ENCODE measurements around the gene SRGAP3.
A peak's percentile ranks its signal among the peaks of the same experiment; 100 is the strongest.
"Not testable (repeated sequence)": the region's sequence is repeated elsewhere in the genome, so short reads cannot be mapped to it uniquely, and the experiment has no call there.

The SRGAP3 gene

DNA sequence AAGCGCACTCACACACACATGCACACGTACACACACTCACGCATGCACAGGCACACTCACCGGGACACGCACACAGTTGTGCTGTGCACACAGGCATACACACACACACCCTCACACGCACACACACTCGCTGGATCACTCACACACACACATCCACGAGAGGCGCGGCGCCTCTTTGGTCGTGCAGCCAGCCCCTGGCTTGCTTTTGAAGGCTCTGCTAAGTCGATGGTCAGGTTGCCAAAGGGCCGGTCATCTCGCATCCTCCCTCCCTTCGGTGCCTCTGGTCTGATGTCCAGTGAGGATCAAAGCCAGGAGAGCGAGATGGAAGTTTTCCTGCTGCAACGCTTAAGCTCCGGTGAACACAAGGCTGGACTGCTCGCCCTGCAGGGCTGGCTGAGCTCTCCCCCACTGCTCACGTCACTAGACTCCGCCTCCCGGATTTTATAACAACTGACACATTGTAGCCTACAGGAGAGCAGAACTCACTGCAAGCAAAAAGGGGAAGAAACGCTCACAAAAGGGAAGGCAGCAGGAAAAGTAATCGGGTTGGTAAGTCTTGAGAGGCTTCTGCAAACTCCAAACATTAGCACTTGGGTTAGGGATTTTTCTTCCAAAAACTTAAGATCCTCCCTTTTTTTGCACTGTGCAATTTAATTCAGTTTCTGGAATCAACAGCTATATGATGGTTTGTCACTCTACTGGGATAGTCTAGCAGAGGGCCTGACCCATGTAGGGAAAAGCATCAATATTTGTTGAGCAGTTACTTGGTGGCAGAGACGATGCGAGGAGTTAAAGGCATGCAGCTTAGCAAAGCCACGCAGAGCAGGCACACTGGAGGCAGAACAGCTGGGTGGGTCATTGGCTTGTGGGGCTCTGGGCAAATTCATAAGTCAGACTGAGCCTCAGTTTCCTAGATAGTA is at the start of gene SRGAP3:
SRGAP3 (minus strand) TSS at position 374 of the 920 bp plus-strand sequence. CDS start 695 bp downstream, outside the sequence.
- peak; percentile 55 for DNase-seq (ENCODE audit: low read depth, low spot score)

DNA sequence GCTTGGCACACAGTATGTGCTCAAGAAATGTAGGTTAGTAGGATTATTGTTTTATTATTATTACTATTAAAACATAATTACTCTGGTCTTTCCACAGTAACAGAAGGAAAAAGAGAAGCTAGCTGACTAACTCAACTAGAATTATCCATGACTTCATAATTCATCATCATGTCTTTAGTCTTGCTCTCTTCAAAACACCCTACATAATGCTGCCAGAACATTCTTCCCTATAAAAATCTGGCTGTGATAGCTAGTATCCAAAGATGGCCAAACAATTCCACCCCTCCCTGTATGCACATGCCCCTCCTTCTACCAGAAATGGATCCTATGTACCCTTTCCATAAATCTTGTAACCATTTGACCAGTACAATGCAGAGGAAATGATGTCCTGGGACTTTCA is 48.8 kb upstream of the SRGAP3 start:
- DNase-seq (ENCODE audit: low read depth, low spot score), result no peak

GRCh38 chr3:9296241-9296640 is 46.8 kb upstream of the SRGAP3 start:
- DNase-seq (ENCODE audit: low read depth, low spot score), result no peak

DNA sequence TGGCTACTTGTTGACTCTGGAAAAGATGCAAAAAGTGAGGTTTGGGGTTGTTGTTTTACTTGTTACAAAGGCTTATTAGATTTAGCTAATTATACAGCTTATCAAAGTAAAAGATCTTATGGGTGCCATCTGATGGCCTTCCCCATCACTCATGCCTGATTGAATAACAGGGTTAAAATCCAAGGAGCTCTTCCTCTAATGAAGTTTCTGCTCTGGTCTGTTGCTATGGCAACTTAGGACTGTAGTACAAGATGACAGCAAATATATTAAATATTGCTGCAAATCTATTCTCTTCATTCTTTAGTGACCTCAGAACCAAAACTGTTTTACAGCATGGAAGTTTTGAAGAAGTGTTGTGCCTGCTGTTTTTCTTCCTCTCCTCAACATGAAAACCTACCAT is 45.6 kb upstream of the SRGAP3 start:
- no peak for DNase-seq (ENCODE audit: low read depth, low spot score)

- DNase-seq (ENCODE audit: low read depth, low spot score), result not testable (repeated sequence)
These were observed 44.5 kb upstream of the SRGAP3 start for GRCh38 chr3:9293953-9294352.

DNA sequence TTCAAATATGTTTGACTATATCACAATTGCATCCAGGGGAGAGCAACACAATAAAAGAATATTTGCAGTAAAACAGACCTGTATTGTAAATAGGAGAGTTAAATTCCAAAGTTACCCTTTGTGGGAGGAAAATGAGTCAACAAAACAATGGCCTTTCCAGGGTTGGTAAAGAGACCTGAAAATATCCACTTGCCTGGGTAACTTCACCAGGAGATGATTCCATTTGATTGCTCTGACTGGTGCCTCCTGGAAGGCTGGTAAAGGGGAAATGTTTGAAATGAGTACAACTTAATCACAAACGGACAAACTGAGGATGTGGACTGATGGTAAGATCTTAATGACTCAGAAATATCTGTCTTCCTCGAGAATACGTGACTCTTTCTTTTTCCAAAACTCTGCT is 43.6 kb upstream of the SRGAP3 start:
- no peak for DNase-seq (ENCODE audit: low read depth, low spot score)

DNA sequence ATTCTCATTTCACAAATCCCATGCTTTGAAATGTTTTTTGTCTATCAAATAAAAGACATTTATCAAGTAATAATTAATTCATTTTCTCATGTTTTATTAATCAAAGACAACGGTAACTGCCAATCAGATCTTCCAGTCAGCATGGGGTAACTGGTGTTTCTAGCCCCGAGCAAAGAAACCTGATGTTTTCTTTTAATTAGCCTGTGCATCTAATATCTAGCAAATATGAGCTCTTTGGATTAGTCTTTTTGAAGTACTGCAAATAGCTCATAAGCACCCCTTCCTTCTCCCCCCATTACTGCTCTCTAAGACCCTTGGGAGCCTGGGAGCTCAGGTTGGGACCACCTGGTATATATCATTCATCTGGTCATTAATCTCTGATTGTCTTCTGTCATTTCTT is 43.1 kb upstream of the SRGAP3 start:
- DNase-seq (ENCODE audit: low read depth, low spot score), result no peak

DNA sequence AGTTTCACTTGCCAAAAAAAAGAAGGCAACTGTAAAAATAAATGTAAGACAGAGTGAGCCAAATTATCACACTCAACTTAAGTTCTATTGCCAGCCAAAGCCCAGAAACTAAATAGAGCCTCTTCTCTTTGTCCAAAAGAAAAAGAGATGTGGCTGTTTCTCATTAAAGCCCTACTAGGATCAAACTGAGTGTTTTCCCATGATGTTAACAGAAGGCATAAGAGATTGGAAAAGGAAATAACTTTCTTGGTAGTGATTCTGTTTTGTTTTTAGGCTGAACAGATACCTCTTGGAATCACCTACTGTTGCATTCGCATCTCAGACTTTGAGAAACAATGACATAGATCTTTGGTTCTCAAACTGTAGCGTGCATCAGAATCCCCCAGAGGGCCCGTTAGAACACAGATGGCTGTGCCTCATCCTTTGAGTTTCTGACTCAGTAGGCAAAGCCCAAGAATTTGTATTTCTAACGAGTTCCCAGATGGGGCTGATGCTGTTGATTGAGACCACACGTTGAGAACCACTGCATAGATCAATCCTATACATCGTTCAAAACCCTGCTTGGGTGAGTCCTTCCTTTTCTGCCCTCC is 42.5 kb upstream of the SRGAP3 start:
- no peak for DNase-seq (ENCODE audit: low read depth, low spot score)

GRCh38 chr3:9290566-9290965 is 41.1 kb upstream of the SRGAP3 start:
- no peak for DNase-seq (ENCODE audit: low read depth, low spot score)

GRCh38 chr3:9281533-9281932 is 32.1 kb upstream of the SRGAP3 start:
- DNase-seq (ENCODE audit: low read depth, low spot score), result not testable (repeated sequence)

- no peak for DNase-seq (ENCODE audit: low read depth, low spot score)
These were observed 31.2 kb upstream of the SRGAP3 start for GRCh38 chr3:9280451-9281219.

DNA sequence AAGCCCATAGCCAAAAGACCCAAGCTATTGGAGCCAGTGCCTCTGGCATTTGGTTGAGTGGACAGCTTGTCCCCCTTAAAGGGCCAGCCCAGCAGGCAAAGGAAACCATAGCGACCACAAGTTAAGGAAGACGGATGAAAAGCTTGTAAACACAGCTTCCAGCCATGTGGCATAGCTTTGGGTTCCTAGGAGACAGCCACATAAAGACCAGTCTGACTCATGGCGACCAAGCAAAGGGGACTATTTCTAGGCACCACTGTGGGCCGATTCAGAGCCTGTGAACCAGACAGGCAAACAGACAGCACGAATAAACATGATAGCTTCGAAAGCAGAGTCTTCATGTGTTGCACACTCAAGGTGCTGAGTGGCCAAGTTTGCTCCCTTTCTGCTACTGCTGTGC is 30.5 kb upstream of the SRGAP3 start:
- DNase-seq (ENCODE audit: low read depth, low spot score), result no peak

DNA sequence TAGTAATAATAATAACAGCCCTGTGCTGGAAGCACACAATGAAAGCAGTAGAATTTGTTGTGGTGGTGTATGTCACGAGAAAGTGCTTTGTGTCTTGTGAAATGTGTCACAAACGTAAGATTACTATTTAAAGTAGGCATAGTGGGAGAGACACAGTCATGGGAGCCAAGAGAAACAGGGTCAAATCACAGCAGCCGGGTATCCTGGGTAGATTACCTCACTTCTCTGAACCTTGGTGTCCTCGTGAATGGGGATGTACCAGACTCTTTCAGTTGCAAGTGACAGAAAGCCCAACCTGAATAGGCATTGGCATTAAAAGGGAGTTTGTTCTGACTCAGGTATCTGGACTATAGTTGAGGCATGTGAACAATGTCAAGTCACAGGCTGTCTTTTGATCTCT is 29.1 kb upstream of the SRGAP3 start:
- DNase-seq (ENCODE audit: low read depth, low spot score), result no peak

- DNase-seq (ENCODE audit: low read depth, low spot score), result no peak
These were observed 28.6 kb upstream of the SRGAP3 start for GRCh38 chr3:9278085-9278484.

DNA sequence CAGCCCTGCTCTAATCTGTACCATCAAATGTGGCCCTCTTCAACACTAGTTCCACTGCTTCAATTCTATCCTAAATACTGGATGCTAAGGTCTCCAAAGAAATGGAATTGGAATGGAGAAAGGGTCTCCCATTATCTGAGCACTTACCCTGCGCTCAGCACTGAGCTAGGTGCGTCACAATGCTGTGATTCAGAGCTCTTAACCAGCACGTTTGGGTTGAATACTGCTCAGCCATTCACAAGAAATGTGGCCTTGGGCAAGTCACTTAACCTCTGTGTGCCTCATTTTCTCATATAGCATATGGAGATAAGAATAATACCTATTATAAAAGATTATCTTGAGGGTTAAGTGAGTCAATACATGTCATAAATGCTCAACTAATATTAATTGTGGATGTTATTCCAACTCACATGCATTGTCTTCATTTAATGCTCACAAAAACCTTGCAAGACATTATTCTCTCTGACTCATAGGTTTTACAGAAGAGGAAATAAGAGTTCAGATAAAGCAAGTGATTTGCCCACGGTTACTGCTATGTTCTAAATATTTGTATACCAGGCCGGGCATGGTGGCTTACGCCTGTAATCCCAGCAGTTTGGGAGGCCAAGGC is 27.4 kb upstream of the SRGAP3 start:
- no peak for DNase-seq (ENCODE audit: low read depth, low spot score)

- DNase-seq (ENCODE audit: low read depth, low spot score), result no peak
These were observed 22.5 kb upstream of the SRGAP3 start for GRCh38 chr3:9271903-9272302.

DNA sequence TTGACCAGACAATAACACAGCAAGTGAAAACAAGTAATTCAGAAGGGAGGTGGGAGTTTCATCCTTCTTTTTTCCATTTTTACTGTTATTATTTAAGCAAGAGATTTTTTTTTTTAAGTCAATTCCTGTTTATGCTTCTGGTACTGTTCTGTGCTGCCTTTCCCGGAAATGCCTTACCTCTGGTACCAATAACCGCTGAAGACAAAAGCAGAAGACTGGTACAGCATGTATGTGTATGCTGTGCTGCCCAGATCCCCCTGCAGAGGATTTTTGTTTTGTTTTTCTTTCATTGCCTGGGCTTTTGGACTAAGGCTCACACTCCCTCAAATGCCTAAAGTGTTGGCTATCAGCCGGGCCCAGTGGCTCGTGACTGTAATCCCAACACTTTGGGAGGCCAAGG is 21.3 kb upstream of the SRGAP3 start:
- DNase-seq (ENCODE audit: low read depth, low spot score), result no peak

- no peak for DNase-seq (ENCODE audit: low read depth, low spot score)
These were observed 17.3 kb upstream of the SRGAP3 start for GRCh38 chr3:9266716-9267115.

DNA sequence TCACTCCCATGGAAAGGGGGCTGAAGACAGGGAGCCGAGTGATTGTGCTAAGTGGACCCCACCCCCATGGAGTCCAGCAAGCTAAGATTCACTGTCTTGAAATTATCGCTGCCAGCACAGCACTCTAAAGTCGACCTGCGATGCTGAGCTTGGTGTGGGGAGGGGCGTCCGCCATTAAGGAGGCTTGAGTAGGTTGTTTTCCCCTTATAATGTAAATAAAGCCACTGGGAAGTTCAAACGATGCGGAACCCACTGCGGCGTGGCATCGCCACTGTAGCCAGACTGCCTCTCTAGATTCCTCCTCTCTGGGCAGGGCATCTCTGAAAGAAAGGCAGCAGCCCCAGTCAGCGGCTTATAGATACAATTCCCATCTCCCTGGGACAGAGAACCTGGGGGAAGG is 10.9 kb upstream of the SRGAP3 start:
- DNase-seq (ENCODE audit: low read depth, low spot score), result no peak

DNA sequence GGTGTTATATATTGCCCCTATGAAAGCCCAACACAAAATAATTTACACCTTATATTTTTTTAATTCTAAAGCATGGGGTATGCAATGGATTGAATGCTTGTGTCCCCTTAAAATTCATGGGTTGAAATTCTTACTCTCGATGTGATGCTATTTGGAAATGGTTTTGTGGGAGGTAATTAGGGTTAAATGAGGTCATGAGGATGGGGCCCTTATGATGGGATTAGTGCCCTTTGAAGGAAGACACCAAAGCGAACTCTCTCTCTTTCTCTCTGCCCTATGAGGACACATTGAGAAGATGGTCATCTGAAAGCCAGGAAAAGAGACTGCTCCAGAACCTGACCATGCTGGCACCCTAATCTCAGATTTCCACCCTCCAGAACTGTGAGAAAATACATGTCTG is 7.6 kb upstream of the SRGAP3 start:
- no peak for DNase-seq (ENCODE audit: low read depth, low spot score)

DNA sequence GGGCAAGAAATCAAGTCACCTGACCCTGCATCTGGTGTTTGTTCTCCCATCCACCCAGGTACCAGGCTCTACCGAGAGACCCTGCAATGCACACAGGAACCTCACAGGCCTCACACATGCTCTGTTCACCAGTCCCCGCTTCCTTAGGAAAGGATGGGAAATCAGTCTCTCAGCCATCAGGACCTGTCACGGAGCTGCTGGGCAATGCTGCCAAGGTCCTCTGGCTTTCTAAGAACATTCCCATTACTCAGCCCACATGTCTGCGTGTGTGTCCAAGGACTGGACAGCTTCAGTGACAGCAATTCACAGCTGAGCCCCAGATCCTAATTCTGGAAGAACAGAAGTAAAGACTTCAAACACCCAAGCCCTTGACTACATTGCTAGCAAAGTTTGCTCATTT is 6.5 kb upstream of the SRGAP3 start:
- no peak for DNase-seq (ENCODE audit: low read depth, low spot score)

GRCh38 chr3:9254764-9255163 is 5.3 kb upstream of the SRGAP3 start:
- DNase-seq (ENCODE audit: low read depth, low spot score), result no peak
